Hematopoietic multipotent progenitor cell treated with erythropoietin and hydrocortisone succinate and interleukin-3 and kit ligand, for 15 days (in vitro differentiated cells): ENCODE results near the gene DIAPH1.

Experiments
- DNase-seq: peaks from one replicate; pipeline ENCODE4 v3.0.0-alpha.2; 2015; ENCODE audit warnings: low spot score

DIAPH1 gene

GRCh38 chr5:141560725-141561483 lies 57.9 kb downstream of the DIAPH1 start:
- peak; percentile 48 for DNase-seq

DNA sequence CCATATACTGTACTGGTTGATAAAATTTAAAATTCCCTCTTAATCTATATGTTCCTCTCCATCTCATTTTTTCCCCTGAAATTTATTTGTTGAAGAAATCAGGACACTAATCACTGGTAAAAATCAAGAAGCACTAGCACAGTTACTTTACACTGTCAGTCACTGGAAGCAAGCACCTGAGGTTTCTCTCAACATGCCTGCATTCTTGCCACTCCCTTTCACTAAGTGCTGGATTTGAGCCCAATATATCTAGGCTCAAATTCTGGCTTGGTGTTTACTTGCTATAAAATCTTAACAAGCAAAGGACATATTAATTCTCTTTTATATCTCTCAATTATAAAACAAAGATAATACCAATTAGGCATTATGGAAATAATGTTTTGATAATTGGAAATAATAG lies 58.6 kb downstream of the DIAPH1 start:
- DNase-seq = no peak

- no peak for DNase-seq
Measured at GRCh38 chr5:141559461-141559860, 59.3 kb downstream of the DIAPH1 start.

- no peak for DNase-seq
Measured at GRCh38 chr5:141558150-141558549, 60.6 kb downstream of the DIAPH1 start.

GRCh38 chr5:141557681-141558136 lies 61.1 kb downstream of the DIAPH1 start:
- DNase-seq = peak; percentile 77

DNA sequence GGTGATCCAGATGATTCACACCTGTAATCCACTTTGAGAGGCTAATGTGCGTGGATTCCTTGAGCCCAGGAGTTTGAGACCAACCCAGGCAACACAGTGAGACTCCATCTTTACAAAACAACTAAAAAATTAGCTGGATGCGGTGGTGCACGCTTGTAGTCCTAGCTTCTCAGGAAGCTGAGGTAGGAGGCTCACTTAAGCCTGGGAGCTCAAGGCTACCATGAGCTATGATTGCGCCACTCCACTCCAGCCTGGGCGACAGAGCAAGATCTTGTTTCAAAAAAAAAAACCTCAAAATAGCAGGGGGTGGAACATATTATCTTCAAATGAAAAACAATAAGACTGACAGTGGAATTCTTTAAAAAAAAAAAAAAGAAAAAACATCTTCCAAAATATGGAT lies 70.9 kb downstream of the DIAPH1 start:
- DNase-seq = no peak

DNA sequence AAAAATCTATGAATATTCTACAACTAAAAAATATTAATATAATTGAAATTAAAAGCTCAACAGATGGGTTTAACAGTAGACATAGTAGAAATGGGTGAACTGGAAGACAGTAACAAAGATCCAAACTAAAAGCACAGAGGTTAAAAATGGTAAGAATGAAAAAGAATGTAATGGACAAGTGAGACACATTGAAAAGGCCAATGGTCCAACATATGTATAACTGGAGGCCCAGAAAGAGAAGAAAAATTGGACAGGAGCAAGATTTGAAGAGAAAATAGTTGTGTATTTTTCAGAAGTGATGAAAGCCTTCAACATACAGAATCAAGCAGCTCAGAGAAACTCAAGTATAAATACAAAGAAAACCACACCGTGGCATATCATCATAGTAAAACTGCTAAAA lies 71.3 kb downstream of the DIAPH1 start:
- no peak for DNase-seq

DNA sequence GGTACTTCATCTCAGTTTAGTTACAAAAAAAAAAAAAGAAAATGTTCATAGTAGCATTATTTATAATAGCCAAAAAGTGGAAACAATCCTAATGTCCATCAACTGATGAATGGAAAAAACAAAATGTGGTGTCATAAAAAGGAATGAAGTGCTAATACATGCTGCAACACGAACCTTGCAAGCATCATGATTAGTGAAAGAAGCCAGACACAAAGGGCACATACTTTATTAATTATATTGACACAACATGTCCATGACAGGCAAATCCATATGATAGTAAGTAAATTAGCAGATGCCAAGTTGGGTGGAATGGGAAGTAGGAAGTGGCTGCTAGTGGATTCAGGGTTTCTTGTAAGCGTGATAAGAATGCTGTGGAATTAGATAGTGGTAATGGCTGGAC lies 75.7 kb downstream of the DIAPH1 start:
- DNase-seq = no peak

- DNase-seq = no peak
Measured at GRCh38 chr5:141534492-141535213, 84.1 kb downstream of the DIAPH1 start.

DNA sequence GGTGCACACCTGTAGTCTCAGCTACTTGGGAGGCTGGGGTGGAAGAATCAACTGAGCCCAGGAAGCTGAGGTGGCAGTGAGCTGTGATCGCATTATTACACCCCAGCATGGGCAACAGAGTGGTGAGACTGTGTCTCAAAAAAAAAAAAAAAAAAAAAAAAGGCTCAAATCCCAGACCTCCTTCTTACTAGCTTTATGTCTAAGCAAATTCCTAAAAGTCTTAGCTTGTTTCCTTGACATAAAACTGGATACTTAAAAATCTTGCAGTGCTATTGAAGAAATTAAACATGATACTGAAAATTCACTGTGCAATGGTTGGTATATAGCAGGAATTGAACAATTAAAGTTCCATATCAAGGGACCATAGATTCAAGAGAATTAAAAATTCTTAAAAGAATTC lies 84.9 kb downstream of the DIAPH1 start:
- DNase-seq = no peak

DNA sequence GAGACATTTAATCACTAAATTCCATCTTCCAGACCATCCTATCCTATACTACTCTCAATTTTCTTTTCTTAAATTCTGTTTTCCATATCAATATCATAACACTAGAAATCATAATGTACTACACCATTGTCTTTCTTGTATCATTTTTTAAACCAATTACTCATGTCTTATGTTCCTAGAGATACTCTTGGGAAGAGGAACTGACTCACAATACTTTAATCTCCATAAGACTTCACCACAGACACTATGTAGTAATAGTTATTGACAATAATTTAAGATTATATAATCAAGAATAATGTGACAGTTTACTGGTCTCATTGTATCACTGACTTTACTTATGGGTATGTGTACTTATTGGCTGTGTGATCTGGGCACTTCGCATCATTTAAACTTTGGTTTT lies 86.1 kb downstream of the DIAPH1 start:
- no peak for DNase-seq

DNA sequence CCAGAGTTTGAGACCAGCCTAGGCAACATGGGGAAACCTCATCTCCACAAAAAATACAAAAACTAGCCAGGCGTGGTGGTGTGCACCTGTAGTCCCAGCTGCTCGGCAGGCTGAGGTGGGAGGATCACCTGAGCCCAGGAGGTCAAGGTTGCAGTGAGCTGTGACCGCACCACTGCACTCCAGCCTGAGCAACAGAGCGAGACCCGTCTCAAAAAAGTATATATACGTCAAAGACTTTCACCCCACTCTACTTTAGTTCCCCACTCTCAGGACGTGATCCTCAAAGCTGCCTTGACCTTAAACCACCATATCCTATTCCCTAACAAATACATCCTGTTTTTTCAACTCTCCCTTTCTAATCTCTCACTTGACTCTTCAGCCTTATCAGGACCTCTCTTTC lies 88.9 kb downstream of the DIAPH1 start:
- DNase-seq = no peak

DNA sequence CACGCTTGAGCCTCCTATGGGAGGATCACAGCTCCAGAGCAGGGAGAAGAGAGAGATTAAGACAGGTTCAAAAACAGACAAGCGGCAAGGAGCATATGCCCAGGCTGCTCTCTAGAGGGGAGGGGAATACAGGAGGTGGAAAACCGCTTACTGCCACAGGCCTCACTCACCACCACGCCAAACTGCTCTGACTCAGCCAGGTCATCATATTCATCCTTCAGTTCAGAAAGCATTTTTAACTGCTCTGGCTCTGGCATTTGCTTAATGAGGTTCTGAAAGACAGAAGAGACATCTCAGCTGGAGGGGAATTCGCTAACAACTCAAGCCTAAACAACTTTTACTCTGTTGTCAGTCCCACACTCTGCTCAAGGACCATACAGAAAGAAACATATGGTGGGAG lies 89.8 kb downstream of the DIAPH1 start:
- DNase-seq = no peak

DNA sequence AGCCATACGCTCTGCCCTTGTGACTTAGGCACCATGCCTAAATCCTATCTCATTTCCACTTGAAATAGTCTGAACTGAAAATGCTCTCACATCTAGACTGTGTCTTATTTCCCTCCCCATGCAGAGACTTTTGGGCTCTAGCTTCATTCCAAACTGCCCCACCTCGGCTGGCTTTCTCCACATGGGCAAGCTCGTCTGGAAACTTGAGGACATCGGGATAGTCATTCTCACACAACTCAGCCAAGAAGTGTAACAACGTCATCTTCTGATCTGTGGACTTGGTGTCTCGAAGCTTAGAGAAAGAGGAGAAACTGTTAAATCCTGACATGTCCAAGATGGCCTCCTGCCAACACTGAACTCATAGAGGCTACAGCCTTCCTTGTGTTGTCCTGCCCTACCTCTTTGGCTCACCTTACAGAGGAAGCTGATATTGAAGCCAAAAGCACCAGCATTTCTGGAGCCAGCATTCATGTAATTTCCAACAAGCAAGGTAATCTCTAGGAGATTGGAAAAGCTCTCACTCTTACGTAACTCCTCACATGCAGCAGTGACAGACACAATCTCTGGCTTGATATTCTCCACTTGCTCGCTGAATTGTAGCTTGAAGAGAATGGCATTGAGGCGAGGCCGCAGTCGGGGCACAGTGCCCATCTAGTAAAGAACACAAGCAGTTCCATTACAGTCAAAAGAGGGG lies 90.4 kb downstream of the DIAPH1 start:
- DNase-seq = no peak

GRCh38 chr5:141527426-141527825 lies 91.4 kb downstream of the DIAPH1 start:
- DNase-seq = no peak

GRCh38 chr5:141525653-141526052 lies 93.1 kb downstream of the DIAPH1 start:
- DNase-seq = no peak

DNA sequence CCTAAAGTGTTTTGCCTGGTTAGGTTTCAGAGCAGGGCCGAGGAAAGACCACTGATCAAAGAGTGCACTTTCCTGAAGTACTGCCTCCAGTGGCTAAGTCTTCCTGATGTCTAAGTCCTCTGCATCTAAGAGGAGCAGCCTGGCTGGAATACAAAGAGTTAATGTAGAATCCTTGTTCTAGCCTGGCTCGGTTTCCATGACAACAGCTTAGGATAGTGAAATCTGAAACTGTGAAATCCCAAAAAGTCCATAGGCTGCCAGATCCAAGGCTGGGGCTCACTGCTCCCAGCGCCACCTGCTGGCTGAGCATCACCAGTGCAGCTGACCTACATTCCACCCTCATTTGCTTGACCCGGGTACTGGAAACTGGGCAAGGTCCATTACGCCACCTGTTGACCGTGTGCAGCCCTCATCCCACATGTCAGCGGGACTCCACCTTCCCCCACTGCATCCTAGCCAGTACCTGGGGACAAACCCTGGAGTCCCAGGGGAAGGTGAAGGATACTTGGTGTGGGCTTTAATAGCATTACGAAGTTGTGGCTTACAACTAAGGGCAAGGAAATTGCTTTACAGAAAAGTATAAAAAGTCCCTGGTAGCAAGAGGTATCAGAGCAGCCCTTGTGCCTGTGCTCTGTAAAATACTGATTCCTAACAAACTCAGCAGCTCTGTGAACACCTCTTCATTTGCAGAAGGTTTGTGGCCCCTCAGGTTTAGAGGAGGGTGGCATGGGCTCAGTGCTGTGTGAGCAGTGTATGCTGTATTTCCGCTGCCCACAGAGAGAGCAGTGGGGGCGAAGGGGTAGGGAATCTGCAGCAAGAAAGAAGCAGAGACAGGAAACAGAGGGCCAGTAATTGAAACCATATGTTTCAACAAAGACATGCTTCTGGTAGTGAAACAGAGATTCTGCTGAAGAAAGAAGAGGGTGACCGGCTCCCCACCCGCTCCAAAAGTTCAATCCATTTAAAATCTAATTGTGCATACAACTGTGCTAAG lies 93.9 kb downstream of the DIAPH1 start:
- DNase-seq = peak; percentile 75

GRCh38 chr5:141523991-141524390 lies 94.8 kb downstream of the DIAPH1 start:
- no peak for DNase-seq

GRCh38 chr5:141522301-141522700 lies 96.5 kb downstream of the DIAPH1 start:
- DNase-seq = no peak

DNA sequence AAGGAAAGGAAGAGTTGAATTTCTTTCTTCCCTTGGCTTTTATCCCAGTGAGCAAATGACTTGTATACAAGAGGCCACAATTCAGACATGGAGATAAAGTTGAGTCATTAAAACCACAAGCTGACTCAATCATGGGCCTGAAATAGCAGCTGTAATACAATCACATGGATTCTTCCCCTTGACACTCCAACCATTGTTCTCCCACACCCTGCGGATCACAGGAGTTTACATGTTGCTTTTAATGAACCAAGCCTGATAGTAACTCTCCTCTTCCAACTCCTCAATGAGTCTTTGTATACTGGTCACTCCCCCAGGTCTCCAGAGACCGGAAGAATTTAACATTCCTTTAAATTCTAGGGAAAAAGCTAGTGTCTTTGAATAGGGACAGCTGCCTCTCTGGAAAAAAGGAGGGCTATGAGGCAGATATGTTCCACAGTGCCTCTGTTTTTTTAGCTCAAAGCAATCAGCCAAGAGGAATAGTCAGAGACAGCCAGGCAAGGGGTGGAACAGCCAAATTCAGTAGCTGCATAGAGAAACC lies 97.5 kb downstream of the DIAPH1 start:
- DNase-seq = no peak
